Panc1 (cell line): ENCODE measurements around the gene TSPAN3. TPM values are rescaled to one million over a fixed set of nuclear protein-coding genes. Genes with fewer than 3 reads are reported as not detected.

Source experiments
- ATAC-seq: fragments of 200-7000 bp; cut with Tn5 transposase; 2 replicates; pipeline ENCODE4 v1.9.1; 2020; ENCODE audit warnings: mild to moderate bottlenecking, moderate library complexity
- BruUV-seq: library from RNA; stranded (reverse); fragments of 400-500 nt; replicated peaks from 2 replicates; lab custom pipeline; 2021; lab: Mats Ljungman, UMichigan
- CTCF ChIA-PET: fragments of 300-600 bp; sonication (Branson Sonifier 250); formaldehyde crosslinking; loops from one replicate; lab custom pipeline; 2022; ENCODE audit warnings: antibody characterized with exemption; lab: Charles Lee
- POLR2A ChIA-PET: fragments of 300-600 bp; sonication (Branson Sonifier 250); formaldehyde crosslinking; loops from one replicate; lab custom pipeline; 2022; ENCODE audit warnings: antibody characterized with exemption; lab: Charles Lee
- DNase-seq: peaks from one replicate; pipeline ENCODE4 v3.0.0-alpha.2; 2010; ENCODE audit warnings: low read depth, low spot score
- H3K27ac ChIP-seq: 2 replicates; pipeline ENCODE4 v1.5.1; 2011; ENCODE audit warnings: mild to moderate bottlenecking, low read length, inconsistent platforms
- H3K27me3 ChIP-seq: fragments of 200-500 bp; sonication (Bioruptor generic); 2 replicates; pipeline ENCODE4 v1.6.0; 2014; ENCODE audit warnings: low read length, inconsistent platforms; ENCODE audit not compliant: control insufficient read depth, insufficient read depth
- H3K36me3 ChIP-seq: fragments of 200-500 bp; sonication (Bioruptor generic); 2 replicates; pipeline ENCODE4 v1.5.1; 2014; ENCODE audit warnings: inconsistent platforms, mild to moderate bottlenecking, low read length, moderate library complexity; ENCODE audit not compliant: control insufficient read depth, insufficient read depth
- H3K4me1 ChIP-seq: 2 replicates; pipeline ENCODE4 v1.5.1; 2011; ENCODE audit warnings: inconsistent platforms, mild to moderate bottlenecking, low read length, moderate library complexity; ENCODE audit not compliant: control insufficient read depth, insufficient read depth
- H3K4me3 ChIP-seq, 2 experiments: 2 replicates each; pipeline ENCODE4 v1.5.1; 2011 to 2012; ENCODE audit warnings: low read depth in 2 of 2, low read length in 2 of 2, mild to moderate bottlenecking in 2 of 2, inconsistent platforms in 1 of 2, moderate library complexity in 1 of 2
- H3K9me3 ChIP-seq: fragments of 200-500 bp; sonication (Bioruptor generic); 2 replicates; pipeline ENCODE4 v1.5.1; 2014; ENCODE audit warnings: low read depth, mild to moderate bottlenecking, inconsistent platforms, low read length, moderate library complexity; ENCODE audit not compliant: control insufficient read depth, insufficient read depth
- CTCF ChIP-seq: fragments of 450-650 bp; IDR thresholded peaks from 2 replicates; pipeline ENCODE4 v1.5.1; 2017; ENCODE audit warnings: mild to moderate bottlenecking
- POLR2AphosphoS5 ChIP-seq: IDR thresholded peaks from 2 replicates; pipeline ENCODE4 v1.6.1; 2012; ENCODE audit warnings: mild to moderate bottlenecking, low read depth, low read length, moderate library complexity
- REST ChIP-seq, 2 experiments: IDR thresholded peaks; 2 replicates each; pipeline ENCODE4 v1.6.1; 2011 to 2012; ENCODE audit warnings: low read depth in 2 of 2, control low read depth in 1 of 2, low read length in 1 of 2, mild to moderate bottlenecking in 1 of 2, moderate library complexity in 1 of 2; ENCODE audit not compliant: insufficient read depth in 1 of 2
- SIN3A ChIP-seq: IDR thresholded peaks from 2 replicates; pipeline ENCODE4 v1.6.1; 2012; ENCODE audit warnings: low read depth, mild to moderate bottlenecking, low read length, moderate library complexity, borderline replicate concordance; ENCODE audit not compliant: insufficient read depth
- TCF7L2 ChIP-seq: IDR thresholded peaks from 2 replicates; pipeline ENCODE4 v1.6.1; 2011; ENCODE audit warnings: mild to moderate bottlenecking, low read depth, low read length, inconsistent platforms
- in situ Hi-C: cut with HindIII; loops from 2 replicates; pipeline ENCODE4 v1.10.0; 2016; ENCODE audit warnings: low sequenced_read_pairs, low pct_unique_long_range_greater_than_20kb
- intact Hi-C: fragments of 100-400 bp; cut with micrococcal nuclease; formaldehyde crosslinking; loops from one replicate; pipeline ENCODE4 v1.10.0; 2022; ENCODE audit not compliant: unreplicated experiment
- total RNA-seq: library from RNA; stranded (reverse); gene quantifications from one replicate; pipeline ENCODE4 v1.2.1, GENCODE V29; 2021; ENCODE audit not compliant: unreplicated experiment

TSPAN3 gene
- total RNA-seq, 1 experiment from 2014 or later = 130 TPM

DNA sequence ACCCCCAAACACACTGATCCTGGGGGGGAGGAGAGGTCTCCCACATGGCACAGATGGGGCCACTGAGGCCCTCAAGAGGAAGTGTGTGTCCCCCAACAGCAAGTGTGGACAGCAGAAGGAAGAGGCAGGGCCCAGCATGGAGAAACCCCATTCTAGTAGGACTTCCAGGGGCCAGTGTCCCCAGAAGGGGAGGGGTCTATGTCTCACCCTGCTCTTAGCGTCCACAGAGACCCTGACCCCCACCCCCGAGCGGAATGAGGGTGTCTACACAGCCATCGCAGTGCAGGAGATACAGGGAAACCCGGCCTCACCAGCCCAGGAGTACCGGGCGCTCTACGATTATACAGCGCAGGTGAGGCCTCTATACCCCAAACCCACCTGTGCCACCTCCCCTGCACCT is 35.3 kb downstream of the TSPAN3 start:
- DNase-seq (no peak), ATAC-seq (no peak)
- intact Hi-C loops = no loop called here
- Histone ChIP-seq H3K27ac (no peak overlapping the region), H3K27me3 (no peaks in the 10 kb centered on the region), H3K4me3 (no peak overlapping the region), H3K4me1 (no peaks in the 10 kb centered on the region), H3K9me3 (no peaks in the 10 kb centered on the region), H3K36me3 (no peaks in the 10 kb centered on the region)
- ChIA-PET CTCF (interaction anchor here (0.5 kb wide), 1 partner anchor 500 kb away, joined by 3 read pairs; no protein-coding TSS in a partner anchor), POLR2A (no interaction called here)
- in situ Hi-C loops = no loop called here
- no TSS peak for BruUV-seq
- no peak for TF ChIP-seq SIN3A
- no peak for TF ChIP-seq POLR2AphosphoS5
- TF ChIP-seq CTCF = no peak
- no peak for TF ChIP-seq TCF7L2
- no peak for TF ChIP-seq REST (IDR thresholded peaks at IDR 0.05; ENCODE audit: insufficient read depth in 1 of 2, low read depth in 2 of 2, low read length in 1 of 2)

GRCh38 chr15:77034695-77035489 is 36.0 kb downstream of the TSPAN3 start:
- TF ChIP-seq REST (IDR thresholded peaks at IDR 0.05; ENCODE audit: insufficient read depth in 1 of 2, low read depth in 2 of 2, low read length in 1 of 2) (no peak), CTCF (peak; percentile 83), SIN3A (no peak), TCF7L2 (no peak)

More at GRCh38 chr15:77034695-77035489, 36.0 kb downstream of the TSPAN3 start:
- no peak for DNase-seq
- CTCF ChIA-PET = interaction anchor here (0.5 to 1.6 kb wide), 3 partner anchors 11 to 897 kb away, joined by 3 to 7 read pairs (median 4); no protein-coding TSS in a partner anchor
- no peak for ATAC-seq
- no peaks in the 10 kb centered on the region for H3K9me3 ChIP-seq
- H3K4me3 ChIP-seq = no peak overlapping the region
- intact Hi-C loops = no loop called here
- POLR2A ChIA-PET = no interaction called here
- H3K27me3 ChIP-seq = no peaks in the 10 kb centered on the region
- BruUV-seq = no TSS peak
- H3K4me1 ChIP-seq = no peaks in the 10 kb centered on the region; the same call in 1 of the 2 replicates
- H3K36me3 ChIP-seq = no peaks in the 10 kb centered on the region
- no peak overlapping the region for H3K27ac ChIP-seq
- in situ Hi-C loops = no loop called here
